Vagina (tissue), 2 donors: ENCODE results near the gene HOXA7. TPM values are rescaled to one million over a fixed set of nuclear protein-coding genes. Genes with fewer than 3 reads are reported as not detected.
A peak's percentile ranks its signal among the peaks of the same experiment; 100 is the strongest.

Experiments
- DNase-seq, 2 donors: peaks; one replicate each; pipeline ENCODE4 v3.0.0-alpha.2; 2017; ENCODE audit errors: extremely low spot score in 2 of 2
- H3K27ac ChIP-seq: fragments of 200-600 bp; sonication (generic); one replicate; pipeline ENCODE4 v1.5.1; 2019
- H3K27me3 ChIP-seq: fragments of 200-600 bp; sonication (generic); one replicate; pipeline ENCODE4 v1.5.1; 2019
- H3K36me3 ChIP-seq, 2 donors: fragments of 200-600 bp; sonication (generic); one replicate each; pipeline ENCODE4 v1.5.1; 2017 to 2019
- H3K4me1 ChIP-seq: fragments of 200-600 bp; sonication (generic); one replicate; pipeline ENCODE4 v1.5.1; 2019
- H3K4me3 ChIP-seq, 2 donors: fragments of 200-600 bp; sonication (generic); 1 replicate in 1 of 2; 2 replicates in 1 of 2; pipeline ENCODE4 v1.5.1; 2016 to 2019
- H3K9me3 ChIP-seq: fragments of 200-600 bp; sonication (generic); one replicate; pipeline ENCODE4 v1.5.1; 2019
- CTCF ChIP-seq, 3 experiments: fragments of 450-650 bp in 2 of 3; fragments of 200-600 bp in 1 of 3; sonication (generic) in 1 of 3; IDR thresholded peaks; one replicate each; pipeline ENCODE4 v1.5.1; 2017 to 2019; ENCODE audit warnings: antibody characterized with exemption in 3 of 3, mild to moderate bottlenecking in 2 of 3, moderate library complexity in 2 of 3
- POLR2A ChIP-seq, 2 donors: fragments of 450-650 bp; IDR thresholded peaks; one replicate each; pipeline ENCODE4 v1.6.1; 2017; ENCODE audit warnings: antibody characterized with exemption in 2 of 2, mild to moderate bottlenecking in 2 of 2, moderate library complexity in 2 of 2
- POLR2AphosphoS5 ChIP-seq, 2 donors: sonication (generic); formaldehyde crosslinking; IDR thresholded peaks; one replicate each; pipeline ENCODE4 v1.9.0; 2017; ENCODE audit warnings: antibody characterized with exemption in 2 of 2, mild to moderate bottlenecking in 2 of 2, low read depth in 1 of 2; ENCODE audit not compliant: insufficient read depth in 1 of 2
- intact Hi-C: fragments of 100-400 bp; cut with DNase I; formaldehyde crosslinking; loops from one replicate; pipeline ENCODE4 v1.15.1; 2023
- total RNA-seq: library from RNA; depleted of rRNA; stranded (reverse); fragments of >200 nt; gene quantifications from one replicate; pipeline ENCODE4 v1.2.3, GENCODE V29; 2016

The HOXA7 gene
- total RNA-seq, 1 donor from 2014 or later, result 23.8 TPM

GRCh38 chr7:27132214-27132613 lies 24.3 kb downstream of the HOXA7 start:
- intact Hi-C loops, result no loop called here
- peaks cover 16% of the 10 kb centered on the region for H3K4me1 ChIP-seq
- DNase-seq, result no peak
- no peak for TF ChIP-seq POLR2A (IDR thresholded peaks at IDR 0.05)
- no peak for TF ChIP-seq POLR2AphosphoS5 (IDR thresholded peaks at IDR 0.05; ENCODE audit: insufficient read depth in 1 of 2, low read depth in 1 of 2)
- no peak for TF ChIP-seq CTCF (IDR thresholded peaks at IDR 0.05)
- H3K27me3 ChIP-seq, result no peaks in the 10 kb centered on the region
- no peak overlapping the region for H3K4me3 ChIP-seq
- H3K9me3 ChIP-seq, result no peaks in the 10 kb centered on the region
- no peaks in the 10 kb centered on the region for H3K36me3 ChIP-seq
- H3K27ac ChIP-seq, result no peak overlapping the region

DNA sequence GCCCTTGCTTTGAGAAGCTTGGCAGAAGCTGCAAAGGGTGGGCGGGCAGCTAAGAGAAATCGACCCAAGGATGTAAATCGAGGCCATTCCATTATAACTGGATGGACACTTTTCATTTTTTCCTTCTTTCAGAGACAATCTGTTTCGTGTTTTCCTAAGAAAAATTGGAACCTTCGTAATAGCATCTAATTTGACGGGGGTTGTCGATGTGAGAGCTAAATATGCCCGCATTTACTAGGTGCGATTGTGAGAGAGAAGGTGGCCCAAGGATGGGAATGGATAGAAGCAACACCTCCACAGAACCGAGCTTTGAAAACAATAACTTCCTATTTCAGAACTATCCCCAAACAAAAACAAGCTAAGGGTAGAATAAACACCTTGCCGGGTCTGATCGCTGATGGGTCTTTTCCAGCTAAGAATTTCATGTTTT lies 25.1 kb downstream of the HOXA7 start:
- no peaks in the 10 kb centered on the region for H3K27me3 ChIP-seq
- peak overlapping the region; percentile 65 for H3K27ac ChIP-seq
- intact Hi-C loops, result no loop called here
- TF ChIP-seq POLR2A (IDR thresholded peaks at IDR 0.05), result no peak
- no peak for TF ChIP-seq CTCF (IDR thresholded peaks at IDR 0.05)
- TF ChIP-seq POLR2AphosphoS5 (IDR thresholded peaks at IDR 0.05; ENCODE audit: insufficient read depth in 1 of 2, low read depth in 1 of 2), result no peak
- H3K4me1 ChIP-seq, result peaks cover 16% of the 10 kb centered on the region
- peak overlapping the region; percentile 60 to 86 for H3K4me3 ChIP-seq
- H3K36me3 ChIP-seq, result no peaks in the 10 kb centered on the region
- H3K9me3 ChIP-seq, result no peaks in the 10 kb centered on the region
- no peak for DNase-seq

- TF ChIP-seq POLR2AphosphoS5 (IDR thresholded peaks at IDR 0.05; ENCODE audit: insufficient read depth in 1 of 2, low read depth in 1 of 2) (peak; percentile 64 to 88), POLR2A (IDR thresholded peaks at IDR 0.05) (peak in 1 of 2 donors; percentile 34), CTCF (IDR thresholded peaks at IDR 0.05) (no peak)
- intact Hi-C loops, result no loop called here
- H3K27me3 ChIP-seq, result no peaks in the 10 kb centered on the region
- H3K27ac ChIP-seq, result peak within 1 kb of the TSS; percentile 79
- H3K36me3 ChIP-seq, result no peaks in the 10 kb centered on the region
- H3K4me3 ChIP-seq, result peak within 1 kb of the TSS; percentile 60 to 86
- DNase-seq, result no peak
- no peaks in the 10 kb centered on the region for H3K9me3 ChIP-seq
- peaks cover 16% of the 10 kb centered on the region for H3K4me1 ChIP-seq
These were observed 25.7 kb downstream of the HOXA7 start, which contains the start of gene HOXA4 for GRCh38 chr7:27130540-27131389. HOXA4 (minus strand) TSS chr7:27130757; CDS start chr7:27130733, 24 bp downstream.

GRCh38 chr7:27129729-27130539 lies 26.5 kb downstream of the HOXA7 start:
- intact Hi-C loops, result no loop called here
- H3K9me3 ChIP-seq, result no peaks in the 10 kb centered on the region
- no peak for TF ChIP-seq CTCF (IDR thresholded peaks at IDR 0.05)
- no peak for TF ChIP-seq POLR2A (IDR thresholded peaks at IDR 0.05)
- no peak for TF ChIP-seq POLR2AphosphoS5 (IDR thresholded peaks at IDR 0.05; ENCODE audit: insufficient read depth in 1 of 2, low read depth in 1 of 2)
- H3K36me3 ChIP-seq, result no peaks in the 10 kb centered on the region
- H3K4me1 ChIP-seq, result peaks cover 16% of the 10 kb centered on the region
- peak overlapping the region; percentile 79 for H3K27ac ChIP-seq
- no peak for DNase-seq
- no peaks in the 10 kb centered on the region for H3K27me3 ChIP-seq
- peak overlapping the region; percentile 60 to 86 for H3K4me3 ChIP-seq
